K562 (cell line): ENCODE data around the gene NEK2. TPM values are rescaled to one million over a fixed set of nuclear protein-coding genes. Genes with fewer than 3 reads are reported as not detected.

ENCODE experiments used
- CBFB ChIP-seq: sonication (generic); formaldehyde crosslinking; IDR thresholded peaks from 2 replicates; pipeline ENCODE4 v1.4.0; 2020; ENCODE audit warnings: mild to moderate bottlenecking, missing genetic modification reagents
- CXXC5 ChIP-seq: fragments of 250-450 bp; sonication (Bioruptor Pico); IDR thresholded peaks from 2 replicates; pipeline ENCODE4 v1.8.0; 2022; ENCODE audit warnings: inconsistent platforms, mild to moderate bottlenecking, moderate library complexity
- ETV6 ChIP-seq, 3 experiments: fragments of 150-350 bp in 1 of 3; sonication (generic) in 1 of 3; formaldehyde crosslinking in 1 of 3; IDR thresholded peaks; 2 replicates each; pipeline versions ENCODE4 v1.6.1 to v1.8.0; 2014 to 2022; ENCODE audit warnings: borderline replicate concordance in 2 of 3, low read depth in 2 of 3, antibody characterized with exemption in 1 of 3, low read length in 1 of 3, mild to moderate bottlenecking in 1 of 3, missing genetic modification reagents in 1 of 3
- FUS ChIP-seq: fragments of 200-400 bp; formaldehyde crosslinking; optimal IDR thresholded peaks from 2 replicates; pipeline ENCODE3; 2017; ENCODE audit warnings: low read depth, low read length
- HDAC2 ChIP-seq: fragments of 450-650 bp; IDR thresholded peaks from 2 replicates; pipeline ENCODE4 v1.6.1; 2016; ENCODE audit warnings: mild to moderate bottlenecking
- HDAC3 ChIP-seq: fragments of 450-650 bp; IDR thresholded peaks from 2 replicates; pipeline ENCODE4 v1.6.1; 2018; ENCODE audit warnings: borderline replicate concordance, mild to moderate bottlenecking, moderate library complexity; ENCODE audit not compliant: partially characterized antibody
- NFE2 ChIP-seq: IDR thresholded peaks from 2 replicates; pipeline ENCODE4 v1.6.1; 2014; ENCODE audit warnings: antibody characterized with exemption, low read depth
- NR2C1 ChIP-seq, 2 experiments: fragments of 450-650 bp; IDR thresholded peaks; 2 replicates each; pipeline ENCODE4 v1.6.1; 2017; ENCODE audit warnings: mild to moderate bottlenecking in 2 of 2, antibody characterized with exemption in 1 of 2, inconsistent platforms in 1 of 2, missing compliant biosample characterization in 1 of 2, missing genetic modification characterization in 1 of 2
- NR4A1 ChIP-seq, 2 experiments: fragments of 250-450 bp in 1 of 2; fragments of 450-650 bp in 1 of 2; sonication (Bioruptor Pico) in 1 of 2; IDR thresholded peaks; 2 replicates each; pipeline versions ENCODE4 v1.4.0 to v1.6.1; 2016 to 2020; ENCODE audit warnings: mild to moderate bottlenecking in 2 of 2, missing compliant biosample characterization in 1 of 2, missing genetic modification characterization in 1 of 2, moderate library complexity in 1 of 2
- RAD21 ChIP-seq, 2 experiments: fragments of 250-450 bp in 1 of 2; fragments of 450-650 bp in 1 of 2; sonication (Bioruptor Pico) in 1 of 2; formaldehyde crosslinking in 1 of 2; IDR thresholded peaks in 1 of 2; conservative IDR thresholded peaks in 1 of 2; 2 replicates each; pipeline versions ENCODE4 v1.4.0 to v1.8.0; 2020 to 2022; ENCODE audit warnings: mild to moderate bottlenecking in 2 of 2, moderate library complexity in 1 of 2
- RBFOX2 ChIP-seq: fragments of 200-400 bp; formaldehyde crosslinking; IDR thresholded peaks from 2 replicates; pipeline ENCODE4 v1.6.1; 2017; ENCODE audit warnings: low read depth, mild to moderate bottlenecking, low read length, moderate library complexity
- RBM34 ChIP-seq: fragments of 200-400 bp; formaldehyde crosslinking; IDR thresholded peaks from 2 replicates; pipeline ENCODE4 v1.6.1; 2018; ENCODE audit warnings: low read length, borderline replicate concordance; ENCODE audit not compliant: insufficient read depth
- SIRT6 ChIP-seq: IDR thresholded peaks from one replicate; pipeline ENCODE4 v1.6.1; 2012; ENCODE audit warnings: low read depth, mild to moderate bottlenecking, control low read depth, inconsistent platforms, low read length, moderate library complexity
- TARDBP ChIP-seq: fragments of 450-650 bp; IDR thresholded peaks from 2 replicates; pipeline ENCODE4 v1.6.1; 2016
- ZKSCAN1 ChIP-seq: fragments of 150-350 bp; IDR thresholded peaks from 2 replicates; pipeline ENCODE4 v1.6.1; 2016; ENCODE audit warnings: low read depth, low read length
- ZNF282 ChIP-seq: sonication (generic); formaldehyde crosslinking; IDR thresholded peaks from 2 replicates; pipeline ENCODE4 v1.8.1; 2023; ENCODE audit warnings: missing genetic modification reagents
- polyA plus RNA-seq, 8 experiments: library from polyadenylated mRNA; depleted of rRNA in 4 of 8; stranded (reverse) in 5 of 8; unstranded in 3 of 8; fragments of >200 nt; fragmentation: Nextera tagmentation in 2 of 8; fragmentation: Illumina TruSeq in 1 of 8; extraction: Ambion mirVana in 2 of 8; extraction: Trizol in 1 of 8; gene quantifications; 2 replicates each; pipeline versions ENCODE4 v1.2.1 to v1.2.3, GENCODE V29; 2011 to 2014; ENCODE audit warnings: inconsistent platforms in 1 of 8, missing spikeins in 1 of 8
- total RNA-seq, 7 experiments: library from RNA; depleted of rRNA in 6 of 7; stranded (reverse); fragments of >200 nt in 6 of 7; fragmentation: Illumina TruSeq in 2 of 7; extraction: Trizol in 2 of 7; gene quantifications; 2 replicates each; pipeline versions ENCODE4 v1.2.1 to v1.2.3, GENCODE V29; 2011 to 2021; ENCODE audit warnings: low replicate concordance in 1 of 7
- TF ChIP-seq, protein P1 (sequence below): IDR thresholded peaks from 2 replicates; pipeline ENCODE4 v1.6.1; 2012; ENCODE audit warnings: low read depth, low read length, improper control_type of control experiment, borderline replicate concordance
- TF ChIP-seq, protein P2 (sequence below): sonication (generic); formaldehyde crosslinking; IDR thresholded peaks from 2 replicates; pipeline ENCODE4 v1.8.0; 2022; ENCODE audit warnings: mild to moderate bottlenecking, missing genetic modification reagents
- TF ChIP-seq, protein P3 (sequence below): fragments of 450-650 bp; IDR thresholded peaks from 2 replicates; pipeline ENCODE4 v1.6.1; 2016
- TF ChIP-seq, protein P4 (sequence below): fragments of 200-800 bp; sonication (Bioruptor generic); IDR thresholded peaks from 2 replicates; pipeline ENCODE4 v1.6.1; 2017; ENCODE audit warnings: missing genetic modification characterization, missing compliant biosample characterization

Gene NEK2
- total and polyA plus RNA-seq, 9 of the 15 experiments (the other 6 are each of a cell fraction or from before 2014, with no cell fraction given), result 30.0 to 74.7 (median 66.4) TPM

- TF ChIP-seq, protein P1, sequence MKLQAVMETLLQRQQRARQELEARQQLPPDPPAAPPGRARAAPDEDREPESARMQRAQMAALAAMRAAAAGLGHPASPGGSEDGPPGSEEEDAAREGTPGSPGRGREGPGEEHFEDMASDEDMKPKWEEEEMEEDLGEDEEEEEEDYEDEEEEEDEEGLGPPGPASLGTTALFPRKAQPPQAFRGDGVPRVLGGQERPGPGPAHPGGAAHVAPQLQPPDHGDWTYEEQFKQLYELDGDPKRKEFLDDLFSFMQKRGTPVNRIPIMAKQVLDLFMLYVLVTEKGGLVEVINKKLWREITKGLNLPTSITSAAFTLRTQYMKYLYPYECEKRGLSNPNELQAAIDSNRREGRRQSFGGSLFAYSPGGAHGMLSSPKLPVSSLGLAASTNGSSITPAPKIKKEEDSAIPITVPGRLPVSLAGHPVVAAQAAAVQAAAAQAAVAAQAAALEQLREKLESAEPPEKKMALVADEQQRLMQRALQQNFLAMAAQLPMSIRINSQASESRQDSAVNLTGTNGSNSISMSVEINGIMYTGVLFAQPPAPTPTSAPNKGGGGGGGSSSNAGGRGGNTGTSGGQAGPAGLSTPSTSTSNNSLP, result no peak
- 0 out of 4 replicates have a peak, but pooled peaks have one; percentile 9 to 17 for TF ChIP-seq RAD21 (CRISPR knock-in tag; conservative IDR thresholded peaks at IDR 0.05 in 1 of 2, IDR thresholded peaks at IDR 0.05 in 1 of 2)
- peak; percentile 48 for TF ChIP-seq NFE2
- TF ChIP-seq SIRT6, result no peak
- TF ChIP-seq, protein P2, sequence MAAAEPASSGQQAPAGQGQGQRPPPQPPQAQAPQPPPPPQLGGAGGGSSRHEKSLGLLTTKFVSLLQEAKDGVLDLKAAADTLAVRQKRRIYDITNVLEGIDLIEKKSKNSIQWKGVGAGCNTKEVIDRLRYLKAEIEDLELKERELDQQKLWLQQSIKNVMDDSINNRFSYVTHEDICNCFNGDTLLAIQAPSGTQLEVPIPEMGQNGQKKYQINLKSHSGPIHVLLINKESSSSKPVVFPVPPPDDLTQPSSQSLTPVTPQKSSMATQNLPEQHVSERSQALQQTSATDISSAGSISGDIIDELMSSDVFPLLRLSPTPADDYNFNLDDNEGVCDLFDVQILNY, result peak; percentile 90
- no peak for TF ChIP-seq FUS
- TF ChIP-seq ZNF282, result no peak
- TF ChIP-seq CBFB (CRISPR knock-in tag), result no peak; the same call in 1 of the 2 replicates
- no peak for TF ChIP-seq NR4A1 (CRISPR knock-in tag; IDR thresholded peaks at IDR 0.05)
- peak; percentile 72; the same call in 1 of the 2 replicates for TF ChIP-seq NR4A1 (tag; IDR thresholded peaks at IDR 0.05)
- TF ChIP-seq, protein P3, sequence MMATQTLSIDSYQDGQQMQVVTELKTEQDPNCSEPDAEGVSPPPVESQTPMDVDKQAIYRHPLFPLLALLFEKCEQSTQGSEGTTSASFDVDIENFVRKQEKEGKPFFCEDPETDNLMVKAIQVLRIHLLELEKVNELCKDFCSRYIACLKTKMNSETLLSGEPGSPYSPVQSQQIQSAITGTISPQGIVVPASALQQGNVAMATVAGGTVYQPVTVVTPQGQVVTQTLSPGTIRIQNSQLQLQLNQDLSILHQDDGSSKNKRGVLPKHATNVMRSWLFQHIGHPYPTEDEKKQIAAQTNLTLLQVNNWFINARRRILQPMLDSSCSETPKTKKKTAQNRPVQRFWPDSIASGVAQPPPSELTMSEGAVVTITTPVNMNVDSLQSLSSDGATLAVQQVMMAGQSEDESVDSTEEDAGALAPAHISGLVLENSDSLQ, result peak; percentile 20; the same call in 1 of the 2 replicates
- TF ChIP-seq RBFOX2, result peak; percentile 92
- peak; percentile 95 for TF ChIP-seq CXXC5
- TF ChIP-seq, protein P4, sequence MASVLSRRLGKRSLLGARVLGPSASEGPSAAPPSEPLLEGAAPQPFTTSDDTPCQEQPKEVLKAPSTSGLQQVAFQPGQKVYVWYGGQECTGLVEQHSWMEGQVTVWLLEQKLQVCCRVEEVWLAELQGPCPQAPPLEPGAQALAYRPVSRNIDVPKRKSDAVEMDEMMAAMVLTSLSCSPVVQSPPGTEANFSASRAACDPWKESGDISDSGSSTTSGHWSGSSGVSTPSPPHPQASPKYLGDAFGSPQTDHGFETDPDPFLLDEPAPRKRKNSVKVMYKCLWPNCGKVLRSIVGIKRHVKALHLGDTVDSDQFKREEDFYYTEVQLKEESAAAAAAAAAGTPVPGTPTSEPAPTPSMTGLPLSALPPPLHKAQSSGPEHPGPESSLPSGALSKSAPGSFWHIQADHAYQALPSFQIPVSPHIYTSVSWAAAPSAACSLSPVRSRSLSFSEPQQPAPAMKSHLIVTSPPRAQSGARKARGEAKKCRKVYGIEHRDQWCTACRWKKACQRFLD (CRISPR knock-in tag), result 0 out of 2 replicates have a peak, but pooled peaks have one; percentile 51
- no peak for TF ChIP-seq ETV6 (IDR thresholded peaks at IDR 0.05; ENCODE audit: borderline replicate concordance in 1 of 2, low read depth in 2 of 2, low read length in 1 of 2)
- TF ChIP-seq ETV6 (CRISPR knock-in tag; IDR thresholded peaks at IDR 0.05; ENCODE audit: borderline replicate concordance), result peak; percentile 86; the same call in 1 of the 2 replicates
- TF ChIP-seq HDAC2, result peak; percentile 98
- peak; percentile 80 for TF ChIP-seq ZKSCAN1
- no peak for TF ChIP-seq RBM34
- TF ChIP-seq NR2C1 (IDR thresholded peaks at IDR 0.05), result peak; percentile 100
- peak; percentile 100 for TF ChIP-seq NR2C1 (tag; IDR thresholded peaks at IDR 0.05)
- peak; percentile 64 for TF ChIP-seq HDAC3
- peak; percentile 92 for TF ChIP-seq TARDBP
Observed at GRCh38 chr1:211675230-211676105, at the start of gene NEK2 (continued).
